Neuron (in vitro differentiated cells): Measurements from ENCODE around the gene ROBO1.
"Not testable (repeated sequence)": the region's sequence is repeated elsewhere in the genome, so short reads cannot be mapped to it uniquely, and the experiment has no call there.

Source experiments
- H2AFZ ChIP-seq: one replicate; pipeline ENCODE4 v1.6.1; 2013; ENCODE audit warnings: low read depth, mild to moderate bottlenecking, inconsistent platforms, low read length, moderate library complexity
- H3K27me3 ChIP-seq: one replicate; pipeline ENCODE4 v1.6.1; 2013; ENCODE audit warnings: low read length; ENCODE audit not compliant: insufficient read depth
- H3K36me3 ChIP-seq: one replicate; pipeline ENCODE4 v1.6.1; 2013; ENCODE audit warnings: low read length; ENCODE audit not compliant: insufficient read depth
- H3K4me1 ChIP-seq: one replicate; pipeline ENCODE4 v1.6.1; 2013; ENCODE audit warnings: low read length; ENCODE audit not compliant: insufficient read depth
- H3K4me3 ChIP-seq: 2 replicates; pipeline ENCODE4 v1.5.1; 2013; ENCODE audit warnings: mild to moderate bottlenecking, low read length, moderate library complexity
- H3K9me3 ChIP-seq: one replicate; pipeline ENCODE4 v1.6.1; 2013; ENCODE audit warnings: low read length

ROBO1 gene

DNA sequence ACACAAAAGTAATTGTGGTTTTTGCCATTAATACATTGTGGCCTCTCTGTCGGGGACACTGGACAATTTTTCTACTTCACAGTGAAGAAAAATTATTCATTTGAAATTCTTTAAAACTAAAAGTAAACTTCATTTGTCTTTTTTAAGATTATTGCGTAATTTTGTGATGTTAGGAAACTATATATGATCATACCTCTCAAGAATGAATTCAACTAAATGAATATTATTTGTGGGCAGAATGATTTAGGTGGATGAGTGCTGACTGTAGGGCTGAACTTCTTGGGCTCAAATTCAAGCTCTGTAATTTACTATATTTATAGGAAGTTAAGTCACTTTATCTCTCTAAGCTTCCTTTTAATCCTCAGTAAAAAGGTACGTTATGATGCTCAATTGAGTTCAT is 441.2 kb downstream of the ROBO1 start:
- Histone ChIP-seq H3K27me3 (no peaks in the 10 kb centered on the region), H3K9me3 (no peaks in the 10 kb centered on the region), H3K36me3 (no peaks in the 10 kb centered on the region), H3K4me3 (no peak overlapping the region), H2AFZ (no peak overlapping the region), H3K4me1 (no peaks in the 10 kb centered on the region)

DNA sequence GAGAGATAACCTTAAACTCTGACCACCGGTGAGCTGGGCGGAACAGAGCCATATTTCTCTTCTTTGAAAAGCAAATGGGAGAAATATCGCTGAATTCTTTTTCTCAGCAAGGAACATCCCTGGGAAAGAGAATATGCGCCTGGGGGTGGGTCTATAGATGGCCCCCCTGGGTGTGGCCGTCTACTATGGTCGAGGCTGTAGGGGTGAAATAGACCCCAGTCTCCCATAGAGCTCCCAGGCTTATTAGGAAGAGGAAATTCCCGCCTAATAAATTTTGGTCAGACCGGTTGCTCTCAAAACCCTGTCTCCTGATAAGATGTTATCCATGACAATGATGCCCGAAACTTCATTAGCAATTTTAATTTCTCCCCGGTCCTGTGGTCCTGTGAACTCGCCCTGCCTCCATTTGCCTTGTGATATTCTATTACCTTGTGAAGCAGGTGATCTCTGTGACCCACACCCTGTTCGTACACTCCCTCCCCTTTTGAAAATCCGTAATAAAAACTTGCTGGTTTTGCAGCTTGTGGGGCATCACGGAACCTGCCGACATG is 441.9 kb downstream of the ROBO1 start:
- H3K27me3 ChIP-seq, H3K36me3 ChIP-seq, H2AFZ ChIP-seq, H3K4me1 ChIP-seq, H3K9me3 ChIP-seq, H3K4me3 ChIP-seq: not testable (repeated sequence)

DNA sequence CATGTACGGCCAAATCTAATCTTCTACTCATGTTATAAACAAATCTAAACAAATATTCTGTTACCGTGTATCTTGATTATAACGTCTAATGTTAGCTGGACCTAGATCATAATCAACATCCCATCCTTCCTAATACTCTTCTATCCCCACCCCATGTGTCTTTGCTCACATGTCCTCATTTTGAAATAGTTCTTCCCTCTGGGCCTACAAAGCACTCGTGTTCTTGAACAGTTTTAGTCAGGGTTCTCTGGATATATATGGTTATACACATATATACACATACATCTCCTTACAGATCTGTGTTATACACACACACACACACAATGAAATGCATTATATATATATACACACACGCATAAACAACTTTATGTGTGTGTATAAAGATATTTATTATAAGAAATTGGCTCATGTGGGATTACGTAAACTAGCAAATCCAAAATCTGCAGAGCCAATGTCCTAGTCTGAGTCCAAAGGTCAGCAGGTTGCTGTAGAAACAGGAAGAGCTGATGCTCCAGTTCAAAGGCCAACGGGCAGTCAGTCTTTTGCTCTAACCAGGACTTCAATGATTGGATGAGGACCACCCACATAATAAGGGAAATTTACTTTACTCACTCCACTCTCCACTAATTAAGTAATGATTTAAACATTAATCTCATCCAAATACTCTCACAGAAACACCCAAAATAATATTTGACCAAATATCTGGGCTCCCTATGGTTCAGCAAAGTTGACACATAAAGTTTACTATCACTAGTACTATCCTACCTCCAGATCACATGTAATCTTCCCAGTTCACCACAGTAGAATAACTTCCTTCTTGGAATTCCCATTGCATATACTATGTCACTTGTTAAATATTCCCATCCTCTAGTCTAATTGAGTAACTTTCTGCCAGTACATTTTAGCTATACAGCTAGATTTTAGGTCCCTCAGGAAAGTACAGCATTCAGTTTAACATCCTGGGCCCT is 450.0 kb downstream of the ROBO1 start:
- Histone ChIP-seq H3K4me3 (no peak overlapping the region), H3K27me3 (no peaks in the 10 kb centered on the region), H3K36me3 (no peaks in the 10 kb centered on the region), H2AFZ (no peak overlapping the region), H3K9me3 (no peaks in the 10 kb centered on the region), H3K4me1 (no peaks in the 10 kb centered on the region)

DNA sequence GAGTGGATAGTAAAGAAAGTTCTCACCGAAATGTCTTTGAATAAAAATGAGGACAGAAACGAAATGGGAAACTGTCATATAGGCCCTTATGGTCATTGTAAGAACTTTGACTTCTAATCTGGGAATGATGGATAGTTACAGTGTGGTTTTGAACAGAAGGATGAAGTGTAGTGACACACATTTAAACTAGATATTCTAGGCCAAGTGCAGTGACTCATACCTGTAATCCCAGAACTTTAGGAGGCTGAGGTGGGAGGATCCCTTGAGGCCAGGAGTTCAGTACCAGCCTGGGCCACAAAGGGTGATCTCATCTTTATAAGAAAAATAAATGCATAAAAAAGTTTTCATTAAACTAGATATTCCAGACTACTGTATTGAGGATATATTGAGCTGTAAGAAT is 452.8 kb downstream of the ROBO1 start:
- H2AFZ ChIP-seq: no peak overlapping the region
- no peaks in the 10 kb centered on the region for H3K27me3 ChIP-seq
- H3K4me1 ChIP-seq: no peaks in the 10 kb centered on the region
- H3K4me3 ChIP-seq: no peak overlapping the region
- no peaks in the 10 kb centered on the region for H3K36me3 ChIP-seq
- no peaks in the 10 kb centered on the region for H3K9me3 ChIP-seq

DNA sequence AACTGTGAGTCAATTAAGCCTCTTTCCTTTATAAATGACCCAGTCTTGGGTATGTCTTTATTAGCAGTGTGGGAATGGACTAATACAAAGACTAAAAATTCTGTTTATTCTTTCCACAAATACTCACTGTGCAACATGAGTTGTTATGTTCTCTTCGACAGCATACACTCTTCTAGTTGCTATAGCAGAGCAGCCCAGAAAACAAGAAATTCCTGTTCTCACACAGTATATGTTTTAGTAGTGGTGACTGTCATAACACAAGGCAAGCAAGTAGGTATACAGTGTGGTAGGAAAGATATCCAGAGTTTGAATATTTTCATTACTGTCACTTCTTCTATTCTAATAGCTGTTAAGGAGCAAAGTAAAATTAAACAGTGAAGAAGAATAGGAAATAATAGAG is 453.3 kb downstream of the ROBO1 start:
- H3K36me3 ChIP-seq: no peaks in the 10 kb centered on the region
- H3K4me3 ChIP-seq: no peak overlapping the region
- no peaks in the 10 kb centered on the region for H3K4me1 ChIP-seq
- no peaks in the 10 kb centered on the region for H3K9me3 ChIP-seq
- no peaks in the 10 kb centered on the region for H3K27me3 ChIP-seq
- H2AFZ ChIP-seq: no peak overlapping the region

DNA sequence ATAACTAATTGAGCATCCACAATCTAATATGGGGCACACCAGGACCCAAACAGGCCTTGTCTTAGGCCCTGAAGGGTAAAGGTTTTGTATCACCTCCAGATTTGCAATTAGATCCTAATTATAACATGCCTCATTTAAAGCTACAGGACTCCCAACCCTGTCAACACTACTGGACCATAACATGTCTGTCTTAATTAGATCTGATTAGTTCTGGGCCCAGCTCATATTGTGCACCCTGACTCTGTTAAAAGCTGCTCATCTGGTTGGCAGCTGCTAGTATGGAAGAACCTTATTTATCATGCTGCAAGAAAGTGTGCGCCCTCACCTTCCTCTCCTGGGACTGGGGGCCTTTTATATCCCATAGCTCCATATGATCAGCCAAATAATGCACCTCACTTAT is 457.8 kb downstream of the ROBO1 start:
- H3K27me3 ChIP-seq: no peaks in the 10 kb centered on the region
- H3K9me3 ChIP-seq: no peaks in the 10 kb centered on the region

DNA sequence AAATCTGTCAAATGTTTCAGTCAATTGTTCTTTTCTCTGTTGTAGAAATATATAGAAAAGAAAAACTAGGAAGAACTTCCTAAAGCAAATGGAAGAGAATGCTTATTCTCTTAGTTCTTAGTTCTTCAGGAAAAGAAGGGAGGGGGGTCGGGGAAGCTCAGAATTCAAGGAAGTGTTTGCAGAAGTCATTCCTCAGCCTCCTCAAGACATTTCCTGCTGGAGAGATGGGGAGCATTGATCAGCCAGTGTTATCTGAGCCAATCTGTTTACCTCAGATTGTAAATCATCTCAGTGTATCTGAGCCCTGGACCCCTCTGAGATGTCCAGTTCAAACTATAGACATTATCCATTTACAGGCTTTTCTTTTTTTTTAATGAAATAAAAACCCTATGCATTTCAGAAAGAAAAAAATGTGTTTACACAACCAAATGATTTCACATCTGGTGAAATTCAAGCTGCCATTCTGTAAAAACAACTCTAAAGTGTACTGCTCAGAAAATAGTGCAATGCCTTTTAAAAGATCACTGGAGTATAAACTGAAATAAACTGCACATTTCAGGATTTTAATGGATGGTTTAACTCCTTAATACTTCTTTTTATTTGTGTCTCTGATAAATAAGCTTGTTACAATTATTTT is 460.7 kb downstream of the ROBO1 start:
- Histone ChIP-seq H3K4me3 (no peak overlapping the region), H2AFZ (no peak overlapping the region), H3K27me3 (no peaks in the 10 kb centered on the region), H3K9me3 (no peaks in the 10 kb centered on the region), H3K36me3 (no peaks in the 10 kb centered on the region), H3K4me1 (peaks cover 2% of the 10 kb centered on the region)

More for the DNA sequence above, 457.8 kb downstream of the ROBO1 start:
- peaks cover 2% of the 10 kb centered on the region for H3K4me1 ChIP-seq
- H3K36me3 ChIP-seq: no peaks in the 10 kb centered on the region
- H3K4me3 ChIP-seq: no peak overlapping the region
- no peak overlapping the region for H2AFZ ChIP-seq

DNA sequence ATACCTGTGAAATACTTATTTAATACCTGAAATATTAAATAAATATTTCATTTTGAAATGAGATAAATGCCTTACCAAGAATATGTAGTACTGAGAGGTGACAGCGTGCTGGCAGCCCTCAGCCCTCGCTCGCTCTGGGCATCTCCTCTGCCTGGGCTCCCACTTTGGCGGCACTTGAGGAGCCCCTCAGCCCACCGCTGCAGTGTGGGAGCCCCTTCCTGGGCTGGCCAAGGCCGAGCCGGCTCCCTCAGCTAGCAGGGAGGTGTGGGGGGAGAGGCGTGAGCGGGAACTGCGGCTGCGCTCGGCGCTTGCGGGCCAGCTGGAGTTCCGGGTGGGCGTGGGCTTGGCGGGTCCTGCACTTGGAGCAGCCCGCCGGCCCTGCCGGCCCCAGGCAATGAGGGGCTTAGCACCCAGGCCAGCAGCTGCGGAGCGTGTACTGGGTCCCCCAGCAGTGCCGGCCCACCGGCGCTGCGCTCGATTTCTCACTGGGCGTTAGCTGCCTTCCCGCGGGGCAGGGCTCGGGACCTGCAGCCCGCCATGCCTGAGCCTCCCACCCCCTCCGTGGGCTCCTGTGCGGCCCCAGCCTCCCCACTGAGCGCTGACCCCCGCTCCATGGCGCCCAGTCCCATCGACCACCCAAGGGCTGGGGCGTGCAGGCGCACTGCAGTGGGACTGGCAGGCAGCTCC is 467.7 kb downstream of the ROBO1 start:
- not testable (repeated sequence) for H3K27me3 ChIP-seq, H3K4me1 ChIP-seq, H3K36me3 ChIP-seq, H3K9me3 ChIP-seq, H2AFZ ChIP-seq, H3K4me3 ChIP-seq

DNA sequence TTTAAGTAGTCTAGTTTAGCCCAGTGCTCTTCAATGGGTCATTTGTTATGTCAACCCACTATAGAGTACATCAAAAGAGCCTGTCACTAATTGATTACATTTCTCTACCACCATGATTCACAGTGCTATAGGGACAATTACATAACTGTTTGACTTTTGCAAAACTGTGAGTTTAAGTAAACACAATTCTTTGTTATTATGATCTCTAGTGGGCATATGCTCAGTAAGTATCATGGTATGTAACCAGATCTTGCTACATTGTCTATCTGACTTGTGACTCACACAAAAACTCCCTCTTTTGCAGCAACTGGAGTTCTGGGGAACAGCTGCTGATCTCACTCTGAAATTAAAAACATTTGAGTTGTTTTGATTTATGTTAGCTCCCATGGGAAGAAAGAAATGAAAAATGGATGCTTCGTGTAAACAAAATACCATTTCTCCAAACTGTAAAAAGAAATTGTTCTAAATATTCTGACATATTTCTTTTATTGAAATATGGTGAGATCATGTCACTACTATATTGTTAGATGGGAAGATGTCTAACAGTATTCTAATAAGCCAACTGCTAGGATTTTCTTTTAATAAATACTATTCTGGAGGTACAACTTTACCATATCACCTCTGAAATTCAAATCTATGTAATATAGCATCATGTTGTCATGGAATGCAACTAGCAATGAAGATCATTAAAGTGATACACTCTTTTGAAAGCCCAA is 470.4 kb downstream of the ROBO1 start:
- Histone ChIP-seq H3K27me3 (no peaks in the 10 kb centered on the region), H3K4me3 (no peak overlapping the region), H3K9me3 (no peaks in the 10 kb centered on the region), H2AFZ (no peak overlapping the region), H3K4me1 (peaks cover 8% of the 10 kb centered on the region), H3K36me3 (no peaks in the 10 kb centered on the region)

DNA sequence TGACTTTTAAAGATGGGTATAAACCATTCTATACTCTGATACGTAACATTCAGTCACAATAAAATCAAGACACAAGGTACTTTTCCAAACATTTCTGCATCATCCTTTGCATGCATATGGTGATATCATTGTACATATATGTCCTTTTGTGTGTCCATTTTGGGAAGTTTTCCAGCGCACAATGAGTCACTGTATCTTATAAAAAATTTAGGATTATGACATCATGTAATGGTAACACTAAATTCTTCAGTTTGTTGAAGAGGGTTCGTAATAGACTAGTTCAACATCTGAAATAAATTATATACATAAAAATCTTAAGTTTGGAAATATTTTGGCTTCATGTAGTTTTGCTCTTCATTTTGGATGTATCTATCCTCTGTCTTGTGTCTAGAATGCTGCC is 480.9 kb downstream of the ROBO1 start:
- no peaks in the 10 kb centered on the region for H3K9me3 ChIP-seq
- H2AFZ ChIP-seq: no peak overlapping the region
- H3K27me3 ChIP-seq: no peaks in the 10 kb centered on the region
- no peak overlapping the region for H3K4me3 ChIP-seq
- no peaks in the 10 kb centered on the region for H3K4me1 ChIP-seq
- H3K36me3 ChIP-seq: no peaks in the 10 kb centered on the region

DNA sequence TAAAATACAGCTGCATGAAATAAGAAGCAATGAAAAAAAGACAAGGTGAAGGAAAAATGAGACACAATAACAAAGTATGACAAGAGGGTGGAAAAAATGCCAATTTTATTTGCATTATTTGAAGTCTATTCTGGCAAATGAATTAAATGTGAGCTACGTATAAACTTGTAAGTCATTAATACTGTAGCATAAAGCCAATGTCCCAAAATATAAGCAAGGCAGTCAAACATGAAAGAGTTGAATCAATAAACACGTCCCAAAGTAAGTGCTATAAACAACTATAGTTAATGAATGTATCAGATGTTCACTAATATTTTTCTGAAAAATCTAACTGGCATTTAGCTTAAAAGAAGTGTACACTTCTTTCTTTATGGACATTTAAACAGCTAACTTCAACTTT is 481.9 kb downstream of the ROBO1 start:
- H3K4me3 ChIP-seq: no peak overlapping the region
- no peaks in the 10 kb centered on the region for H3K36me3 ChIP-seq
- H3K9me3 ChIP-seq: no peaks in the 10 kb centered on the region
- no peak overlapping the region for H2AFZ ChIP-seq
- H3K27me3 ChIP-seq: no peaks in the 10 kb centered on the region
- no peaks in the 10 kb centered on the region for H3K4me1 ChIP-seq

DNA sequence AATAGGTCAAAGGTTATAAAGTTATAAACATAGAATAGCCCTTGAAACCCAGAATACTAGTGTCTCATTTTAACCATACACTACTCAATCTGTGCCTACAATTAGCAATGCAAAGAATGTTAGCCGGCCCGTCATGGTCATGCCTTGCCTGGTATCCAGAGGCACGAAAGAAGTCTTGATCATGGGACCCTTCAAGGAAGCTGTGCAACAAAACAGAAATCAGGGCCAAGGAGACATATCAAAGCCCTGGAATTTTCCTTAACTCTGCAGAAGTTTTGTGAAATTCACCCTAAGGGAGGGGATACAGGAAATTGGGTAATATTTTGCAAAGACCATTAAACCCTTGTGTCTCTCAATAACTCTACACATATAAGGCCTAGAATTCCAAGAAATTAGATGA is 482.4 kb downstream of the ROBO1 start:
- H3K9me3 ChIP-seq: no peaks in the 10 kb centered on the region
- H3K36me3 ChIP-seq: no peaks in the 10 kb centered on the region
- H3K4me3 ChIP-seq: no peak overlapping the region
- H3K4me1 ChIP-seq: no peaks in the 10 kb centered on the region
- no peaks in the 10 kb centered on the region for H3K27me3 ChIP-seq
- H2AFZ ChIP-seq: no peak overlapping the region
